C1 segment of cervical spinal cord (tissue), 14 donors: ENCODE measurements around the gene RANBP3.

Source experiments
- DNase-seq, 14 donors: peaks; one replicate each; lab custom pipeline; 2025; lab: John Stamatoyannopoulos, UW

Gene RANBP3

GRCh38 chr19:5952193-5953029 is 25.5 kb downstream of the RANBP3 start:
- DNase-seq, result peak in 1 of 14 donors; percentile 26

- DNase-seq, result peak in 9 of 14 donors; percentile 18 to 57 (median 44)
Measured at GRCh38 chr19:5951338-5951861, 26.5 kb downstream of the RANBP3 start.

DNA sequence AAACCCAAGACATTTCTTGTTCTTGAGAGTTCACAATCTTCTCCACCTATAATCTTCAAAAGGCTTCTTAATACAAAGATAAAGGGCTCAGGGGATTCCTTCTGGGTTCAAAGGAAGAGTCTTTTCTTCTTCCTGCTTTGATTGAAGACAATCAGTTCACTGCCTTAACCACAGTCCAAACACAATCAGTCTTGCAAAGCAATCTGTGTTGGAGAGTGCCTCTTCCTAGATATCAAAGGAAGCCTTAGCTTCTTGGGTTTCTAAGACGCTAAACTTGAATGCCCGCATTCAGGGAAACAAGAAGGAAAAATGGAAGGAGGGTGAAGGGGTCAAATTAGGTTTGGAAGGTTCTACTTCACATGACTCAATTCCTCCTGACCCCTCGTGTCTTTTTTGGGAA is 27.2 kb downstream of the RANBP3 start:
- no peak for DNase-seq

DNA sequence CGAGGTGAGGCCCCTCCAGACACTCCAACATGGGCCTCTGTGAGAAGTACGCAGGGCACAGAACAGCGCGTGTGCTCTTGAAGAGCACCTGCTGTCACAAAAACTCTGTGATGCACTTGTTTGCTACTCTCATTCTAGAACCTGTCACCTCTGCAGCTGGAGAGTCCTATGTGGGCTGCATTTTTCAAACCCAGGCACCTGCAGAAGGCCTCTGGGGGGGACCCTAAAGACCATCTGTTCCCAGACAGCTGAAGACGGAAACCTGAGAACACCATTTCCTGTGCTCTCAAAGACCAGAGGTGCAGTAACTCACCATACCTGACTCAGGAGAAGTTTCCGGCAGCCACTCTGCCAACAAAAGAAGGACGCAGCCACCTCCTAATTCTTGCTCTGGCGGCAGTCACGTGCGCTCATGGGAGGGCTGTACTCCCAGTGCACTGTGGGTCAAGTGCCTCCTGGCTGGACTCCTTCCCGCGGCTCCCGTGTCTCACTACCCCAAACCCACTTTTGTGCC is 28.1 kb downstream of the RANBP3 start:
- DNase-seq, result peak in 1 of 14 donors; percentile 6

GRCh38 chr19:5948752-5949564 is 29.0 kb downstream of the RANBP3 start:
- peak in 5 of 14 donors; percentile 18 to 61 (median 30) for DNase-seq

DNA sequence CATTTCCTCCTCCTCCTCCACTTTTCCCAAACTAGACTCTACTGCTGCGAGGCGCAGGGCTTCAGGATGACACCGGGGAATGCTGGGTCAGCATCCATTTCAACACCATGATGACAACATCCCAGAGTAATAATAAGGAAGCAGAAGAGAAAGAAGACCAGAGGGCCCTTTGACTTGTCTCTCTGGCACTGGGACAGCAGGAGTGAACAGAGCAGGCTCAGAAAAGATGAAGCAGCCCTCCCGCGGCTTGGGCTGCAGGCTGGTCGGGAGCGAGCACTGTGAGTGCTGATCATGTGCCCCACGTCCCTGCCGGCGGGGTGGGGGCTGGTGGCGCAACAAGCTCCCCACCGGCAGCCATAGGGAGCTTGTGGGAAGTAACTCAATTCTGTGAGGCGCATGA is 30.5 kb downstream of the RANBP3 start:
- peak in 13 of 14 donors; percentile 30 to 87 (median 78) for DNase-seq

GRCh38 chr19:5943623-5944022 is 34.3 kb downstream of the RANBP3 start:
- no peak for DNase-seq

- DNase-seq, result no peak
Measured at GRCh38 chr19:5943045-5943444, 34.9 kb downstream of the RANBP3 start.

DNA sequence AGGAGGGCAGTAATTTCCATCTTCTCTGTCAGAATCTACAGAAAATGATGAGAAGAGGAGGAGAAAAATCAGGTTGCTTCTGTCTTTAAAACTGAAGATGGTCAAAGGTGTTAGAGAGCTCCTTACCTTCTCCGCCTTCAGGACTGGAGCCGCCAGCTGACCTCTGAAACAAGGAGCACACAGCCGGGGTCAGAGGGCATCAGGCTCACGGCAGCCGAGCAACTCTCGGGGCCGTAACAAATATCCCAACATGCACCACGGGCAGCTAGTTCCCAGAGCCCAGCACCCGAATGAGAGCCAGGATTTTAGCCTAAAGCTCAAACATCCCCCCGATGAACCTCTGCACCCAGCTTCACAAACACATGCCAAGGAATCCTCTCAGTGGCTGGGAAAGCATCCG is 36.3 kb downstream of the RANBP3 start:
- no peak for DNase-seq

- no peak for DNase-seq
Measured at GRCh38 chr19:5940260-5941208, 37.4 kb downstream of the RANBP3 start.

GRCh38 chr19:5937550-5937949 is 40.4 kb downstream of the RANBP3 start:
- no peak for DNase-seq

- no peak for DNase-seq
Measured at GRCh38 chr19:5936292-5936592, 41.7 kb downstream of the RANBP3 start.

DNA sequence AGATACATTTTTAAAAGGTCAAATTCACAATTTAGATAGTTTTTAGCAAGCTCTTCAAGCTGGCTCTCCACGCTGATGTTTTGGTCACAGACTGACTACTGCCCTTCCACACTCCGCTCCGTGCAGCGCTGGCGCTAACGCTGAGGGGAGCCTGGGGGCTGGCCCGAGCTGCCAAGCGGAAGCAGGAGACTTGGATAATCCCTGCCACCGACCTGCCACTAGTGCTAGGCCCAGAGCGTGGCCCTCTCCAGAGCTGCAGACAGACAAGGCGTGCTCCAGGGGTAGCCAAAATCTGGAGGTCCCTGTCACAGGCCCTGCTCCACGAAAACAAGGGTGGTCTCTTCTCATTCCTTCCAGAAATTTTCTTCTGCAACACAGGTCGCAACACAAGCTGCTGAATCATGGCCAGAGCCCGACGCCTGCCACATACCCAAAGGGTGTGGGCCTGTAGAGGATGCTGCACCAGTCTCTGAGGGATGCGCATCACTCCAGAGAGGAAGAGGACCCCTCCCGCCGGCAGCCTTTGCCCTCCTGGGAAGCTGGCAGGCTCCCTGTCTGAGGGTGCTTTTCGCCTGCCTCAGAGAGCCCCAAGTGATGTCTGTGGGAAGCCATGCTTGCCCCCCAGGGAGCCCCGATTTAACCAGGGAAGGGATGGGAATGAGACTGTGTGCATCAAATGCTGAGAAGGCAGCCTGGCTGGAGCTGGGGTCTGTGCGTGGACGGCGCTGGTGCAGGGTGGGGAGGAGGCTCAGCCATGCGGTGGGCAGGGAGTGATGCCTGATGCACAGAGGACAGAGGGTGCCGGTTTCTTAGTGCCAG is 42.3 kb downstream of the RANBP3 start:
- no peak for DNase-seq

GRCh38 chr19:5934774-5935472 is 43.0 kb downstream of the RANBP3 start:
- no peak for DNase-seq

GRCh38 chr19:5934069-5934401 is 43.9 kb downstream of the RANBP3 start:
- no peak for DNase-seq

- no peak for DNase-seq
Measured at GRCh38 chr19:5933391-5934068, 44.4 kb downstream of the RANBP3 start.

DNA sequence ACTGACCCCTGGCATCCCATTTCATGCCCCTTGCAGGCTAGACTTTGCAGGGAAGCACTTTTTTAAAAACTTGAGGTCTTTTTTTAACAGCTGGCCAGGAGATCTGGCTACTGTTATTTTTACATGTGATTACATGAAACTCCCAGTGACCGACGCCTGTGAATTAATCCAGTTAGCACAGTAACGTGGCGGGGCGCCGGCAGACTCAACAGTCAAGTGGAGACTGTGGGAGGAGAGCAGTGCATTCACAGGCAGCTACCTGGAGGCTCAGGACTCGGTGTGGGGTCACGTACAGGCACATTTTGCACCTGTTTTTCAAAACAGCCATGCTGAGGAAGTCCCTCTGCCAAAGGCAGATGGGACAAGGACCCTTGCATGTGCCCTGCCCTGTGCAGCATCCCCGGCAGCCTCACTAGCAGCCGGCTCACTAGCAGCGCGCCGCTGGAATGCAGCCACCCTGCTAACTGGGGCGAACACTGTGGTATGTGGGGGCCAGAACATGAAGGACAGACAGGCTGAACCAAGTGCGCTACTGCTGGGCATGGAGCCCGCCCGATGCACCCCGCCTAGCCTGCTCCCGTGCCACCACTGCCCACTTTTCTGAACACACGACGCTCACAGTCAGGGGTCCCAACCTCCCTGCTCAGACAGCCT is 45.2 kb downstream of the RANBP3 start:
- peak in 2 of 14 donors; percentile 14 to 33 for DNase-seq

DNA sequence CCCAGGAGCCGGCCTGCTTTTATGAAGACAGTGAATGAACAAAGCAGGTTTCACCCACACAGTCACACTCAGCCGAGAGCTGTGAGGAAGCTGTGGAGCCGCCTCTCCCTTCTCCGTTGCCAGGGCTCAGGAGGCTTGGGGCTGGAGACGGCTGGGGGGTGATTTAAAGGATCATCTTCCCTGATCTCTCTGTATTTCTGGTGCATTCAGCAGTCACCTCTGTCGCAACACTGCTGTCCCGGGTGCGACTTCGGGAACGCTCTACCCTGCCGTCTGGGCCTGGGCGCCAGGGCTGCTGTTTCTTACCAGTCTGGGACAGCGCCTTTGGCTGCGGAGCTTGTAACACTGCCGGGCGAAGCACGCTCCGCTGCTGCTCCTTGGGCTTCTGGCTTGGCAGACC is 45.8 kb downstream of the RANBP3 start:
- DNase-seq, result peak in 3 of 14 donors; percentile 20 to 33 (median 26)

GRCh38 chr19:5931251-5931650 is 46.7 kb downstream of the RANBP3 start:
- DNase-seq, result no peak
